K562 (cell line): ENCODE data around the gene TPCN1. TPM values are rescaled to one million over a fixed set of nuclear protein-coding genes. Genes with fewer than 3 reads are reported as not detected.

ENCODE experiments used
- CCAR2 ChIP-seq: fragments of 200-400 bp; formaldehyde crosslinking; IDR thresholded peaks from 2 replicates; pipeline ENCODE4 v1.6.1; 2017; ENCODE audit warnings: mild to moderate bottlenecking, low read depth, low read length
- CREB1 ChIP-seq, 2 experiments: sonication (generic) in 1 of 2; formaldehyde crosslinking in 1 of 2; IDR thresholded peaks; 2 replicates each; pipeline versions ENCODE4 v1.6.1 to v1.8.0; 2012 to 2022; ENCODE audit warnings: inconsistent platforms in 1 of 2, mild to moderate bottlenecking in 1 of 2, missing genetic modification reagents in 1 of 2, moderate library complexity in 1 of 2
- CTBP1 ChIP-seq: fragments of 450-650 bp; IDR thresholded peaks from 2 replicates; pipeline ENCODE4 v1.6.1; 2016; ENCODE audit warnings: borderline replicate concordance
- ELF2 ChIP-seq: fragments of 250-450 bp; sonication (Bioruptor Pico); IDR thresholded peaks from 2 replicates; pipeline ENCODE4 v1.5.0; 2021; ENCODE audit warnings: mild to moderate bottlenecking
- FOSL1 ChIP-seq: fragments of 200-800 bp; sonication (Bioruptor generic); conservative IDR thresholded peaks from 2 replicates; pipeline ENCODE4 v1.6.1; 2016; ENCODE audit warnings: missing genetic modification characterization, missing compliant biosample characterization
- FUS ChIP-seq: fragments of 200-400 bp; formaldehyde crosslinking; optimal IDR thresholded peaks from 2 replicates; pipeline ENCODE3; 2017; ENCODE audit warnings: low read depth, low read length
- GTF2A2 ChIP-seq: IDR thresholded peaks from 2 replicates; pipeline ENCODE4 v1.6.1; 2016; ENCODE audit warnings: mild to moderate bottlenecking, missing genetic modification characterization, missing compliant biosample characterization
- PHF8 ChIP-seq: fragments of 200-600 bp; sonication (generic); IDR thresholded peaks from 2 replicates; pipeline ENCODE4 v1.6.1; 2012; ENCODE audit warnings: mixed run types, mild to moderate bottlenecking, inconsistent platforms, low read length, moderate library complexity, borderline replicate concordance
- PRMT5 ChIP-seq: sonication (generic); formaldehyde crosslinking; IDR thresholded peaks from 2 replicates; pipeline ENCODE4 v1.5.0; 2020; ENCODE audit warnings: missing genetic modification reagents
- RB1 ChIP-seq: fragments of 450-650 bp; IDR thresholded peaks from 2 replicates; pipeline ENCODE4 v1.6.1; 2017; ENCODE audit warnings: low read depth, mild to moderate bottlenecking
- TARDBP ChIP-seq: fragments of 450-650 bp; IDR thresholded peaks from 2 replicates; pipeline ENCODE4 v1.6.1; 2016
- TBL1XR1 ChIP-seq, 2 experiments: IDR thresholded peaks; 2 replicates each; pipeline ENCODE4 v1.6.1; 2012; ENCODE audit warnings: improper control_type of control experiment in 2 of 2, low read length in 2 of 2, mild to moderate bottlenecking in 1 of 2
- WHSC1 ChIP-seq: IDR thresholded peaks from one replicate; pipeline ENCODE4 v1.6.1; 2012; ENCODE audit warnings: low read length, control low read depth, inconsistent platforms
- ZFP1 ChIP-seq: fragments of 450-650 bp; formaldehyde crosslinking; IDR thresholded peaks from 2 replicates; pipeline ENCODE4 v1.4.0; 2020; ENCODE audit warnings: mild to moderate bottlenecking, mixed read lengths
- ZNF143 ChIP-seq: sonication (generic); formaldehyde crosslinking; IDR thresholded peaks from 2 replicates; pipeline ENCODE4 v1.9.0; 2022; ENCODE audit warnings: mild to moderate bottlenecking, missing genetic modification reagents
- ZNF232 ChIP-seq: sonication (generic); formaldehyde crosslinking; IDR thresholded peaks from 2 replicates; pipeline ENCODE4 v1.8.0; 2022; ENCODE audit warnings: mild to moderate bottlenecking, missing genetic modification reagents
- ZNF76 ChIP-seq: fragments of 250-450 bp; sonication (Bioruptor Pico); IDR thresholded peaks from 2 replicates; pipeline ENCODE4 v1.4.0; 2020; ENCODE audit warnings: mild to moderate bottlenecking, moderate library complexity, borderline replicate concordance
- polyA plus RNA-seq, 8 experiments: library from polyadenylated mRNA; depleted of rRNA in 4 of 8; stranded (reverse) in 5 of 8; unstranded in 3 of 8; fragments of >200 nt; fragmentation: Nextera tagmentation in 2 of 8; fragmentation: Illumina TruSeq in 1 of 8; extraction: Ambion mirVana in 2 of 8; extraction: Trizol in 1 of 8; gene quantifications; 2 replicates each; pipeline versions ENCODE4 v1.2.1 to v1.2.3, GENCODE V29; 2011 to 2014; ENCODE audit warnings: inconsistent platforms in 1 of 8, missing spikeins in 1 of 8
- total RNA-seq, 7 experiments: library from RNA; depleted of rRNA in 6 of 7; stranded (reverse); fragments of >200 nt in 6 of 7; fragmentation: Illumina TruSeq in 2 of 7; extraction: Trizol in 2 of 7; gene quantifications; 2 replicates each; pipeline versions ENCODE4 v1.2.1 to v1.2.3, GENCODE V29; 2011 to 2021; ENCODE audit warnings: low replicate concordance in 1 of 7
- TF ChIP-seq, protein P1 (sequence below): sonication (generic); formaldehyde crosslinking; IDR thresholded peaks from 2 replicates; pipeline ENCODE4 v1.8.1; 2023; ENCODE audit warnings: mild to moderate bottlenecking, missing genetic modification reagents, moderate library complexity
- TF ChIP-seq, protein P2 (sequence below): fragments of 450-650 bp; IDR thresholded peaks from 2 replicates; pipeline ENCODE4 v1.7.1; 2018; ENCODE audit warnings: mild to moderate bottlenecking, low read depth; ENCODE audit not compliant: partially characterized antibody
- TF ChIP-seq, protein P3 (sequence below): IDR thresholded peaks from 2 replicates; pipeline ENCODE4 v1.6.1; 2011; ENCODE audit not compliant: insufficient read length; ENCODE audit errors: extremely low read depth
- TF ChIP-seq, protein P4 (sequence below): fragments of 250-450 bp; sonication (Bioruptor Pico); IDR thresholded peaks from 2 replicates; pipeline ENCODE4 v1.9.0; 2021; ENCODE audit warnings: mild to moderate bottlenecking

TPCN1 gene
- total and polyA plus RNA-seq, 9 of the 15 experiments (the other 6 are each of a cell fraction or from before 2014, with no cell fraction given) = 0.80 to 23.8 (median 7.4) TPM

DNA sequence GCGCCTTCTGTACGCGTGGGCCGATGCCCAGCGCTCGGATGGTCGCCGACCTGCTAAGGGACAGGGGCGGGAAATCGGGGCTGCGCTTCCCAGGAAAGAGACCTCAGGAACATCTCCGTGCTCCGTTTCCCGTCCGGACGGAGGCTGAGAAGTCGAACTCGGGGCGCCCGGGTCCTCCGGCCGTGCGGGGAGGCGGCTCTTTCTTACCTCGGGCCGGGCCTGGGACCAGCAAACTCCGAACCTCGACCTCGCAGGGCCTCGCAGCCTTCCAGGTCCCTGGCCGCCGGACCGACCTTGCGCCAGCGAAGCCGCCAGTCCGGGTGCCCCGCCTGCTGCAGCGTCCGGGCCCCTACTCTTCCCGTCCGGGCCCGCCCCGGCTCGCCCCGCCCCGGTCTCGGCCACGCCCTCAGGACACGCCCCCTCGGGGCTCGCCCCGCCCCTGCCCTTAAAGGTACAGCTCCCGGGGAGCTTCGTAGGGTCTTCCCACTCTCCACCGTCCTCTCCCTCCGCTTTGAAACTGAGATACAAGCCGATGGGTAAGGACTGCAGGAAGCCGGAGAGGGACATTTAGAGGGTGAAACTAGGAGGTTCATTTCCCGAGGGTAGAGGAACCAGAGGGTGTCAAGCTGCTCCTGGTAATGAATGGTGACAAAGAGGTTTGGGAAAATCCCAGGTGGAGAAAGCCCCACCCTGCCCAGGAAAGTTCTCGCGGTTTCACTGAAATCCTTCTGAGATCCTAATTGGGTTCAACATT is 113.7 kb downstream of the TPCN1 start, which contains the start of gene SLC8B1 (continued):
- no peak; the same call in 1 of the 2 replicates for TF ChIP-seq RB1
- TF ChIP-seq WHSC1 = no peak
- no peak for TF ChIP-seq ZNF143 (CRISPR knock-in tag)
- no peak for TF ChIP-seq PRMT5
- TF ChIP-seq ZNF76 (CRISPR knock-in tag) = no peak
- TF ChIP-seq ELF2 (CRISPR knock-in tag) = no peak
- TF ChIP-seq, protein P1, sequence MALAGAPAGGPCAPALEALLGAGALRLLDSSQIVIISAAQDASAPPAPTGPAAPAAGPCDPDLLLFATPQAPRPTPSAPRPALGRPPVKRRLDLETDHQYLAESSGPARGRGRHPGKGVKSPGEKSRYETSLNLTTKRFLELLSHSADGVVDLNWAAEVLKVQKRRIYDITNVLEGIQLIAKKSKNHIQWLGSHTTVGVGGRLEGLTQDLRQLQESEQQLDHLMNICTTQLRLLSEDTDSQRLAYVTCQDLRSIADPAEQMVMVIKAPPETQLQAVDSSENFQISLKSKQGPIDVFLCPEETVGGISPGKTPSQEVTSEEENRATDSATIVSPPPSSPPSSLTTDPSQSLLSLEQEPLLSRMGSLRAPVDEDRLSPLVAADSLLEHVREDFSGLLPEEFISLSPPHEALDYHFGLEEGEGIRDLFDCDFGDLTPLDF (CRISPR knock-in tag) = 0 out of 2 replicates have a peak, but pooled peaks have one; percentile 20
- no peak for TF ChIP-seq ZFP1 (CRISPR knock-in tag)
- TF ChIP-seq FUS = no peak
- 0 out of 2 replicates have a peak, but pooled peaks have one; percentile 61 for TF ChIP-seq TARDBP
- TF ChIP-seq, protein P2, sequence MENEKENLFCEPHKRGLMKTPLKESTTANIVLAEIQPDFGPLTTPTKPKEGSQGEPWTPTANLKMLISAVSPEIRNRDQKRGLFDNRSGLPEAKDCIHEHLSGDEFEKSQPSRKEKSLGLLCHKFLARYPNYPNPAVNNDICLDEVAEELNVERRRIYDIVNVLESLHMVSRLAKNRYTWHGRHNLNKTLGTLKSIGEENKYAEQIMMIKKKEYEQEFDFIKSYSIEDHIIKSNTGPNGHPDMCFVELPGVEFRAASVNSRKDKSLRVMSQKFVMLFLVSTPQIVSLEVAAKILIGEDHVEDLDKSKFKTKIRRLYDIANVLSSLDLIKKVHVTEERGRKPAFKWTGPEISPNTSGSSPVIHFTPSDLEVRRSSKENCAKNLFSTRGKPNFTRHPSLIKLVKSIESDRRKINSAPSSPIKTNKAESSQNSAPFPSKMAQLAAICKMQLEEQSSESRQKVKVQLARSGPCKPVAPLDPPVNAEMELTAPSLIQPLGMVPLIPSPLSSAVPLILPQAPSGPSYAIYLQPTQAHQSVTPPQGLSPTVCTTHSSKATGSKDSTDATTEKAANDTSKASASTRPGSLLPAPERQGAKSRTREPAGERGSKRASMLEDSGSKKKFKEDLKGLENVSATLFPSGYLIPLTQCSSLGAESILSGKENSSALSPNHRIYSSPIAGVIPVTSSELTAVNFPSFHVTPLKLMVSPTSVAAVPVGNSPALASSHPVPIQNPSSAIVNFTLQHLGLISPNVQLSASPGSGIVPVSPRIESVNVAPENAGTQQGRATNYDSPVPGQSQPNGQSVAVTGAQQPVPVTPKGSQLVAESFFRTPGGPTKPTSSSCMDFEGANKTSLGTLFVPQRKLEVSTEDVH = no peak
- peak; percentile 85; the same call in 1 of the 2 replicates for TF ChIP-seq PHF8
- TF ChIP-seq CCAR2 = no peak
- TF ChIP-seq CREB1 (IDR thresholded peaks at IDR 0.05) = no peak
- TF ChIP-seq CREB1 (CRISPR knock-in tag; IDR thresholded peaks at IDR 0.05) = peak; percentile 37; the same call in 1 of the 2 replicates
- no peak for TF ChIP-seq ZNF232 (CRISPR knock-in tag)
- TF ChIP-seq, protein P3, sequence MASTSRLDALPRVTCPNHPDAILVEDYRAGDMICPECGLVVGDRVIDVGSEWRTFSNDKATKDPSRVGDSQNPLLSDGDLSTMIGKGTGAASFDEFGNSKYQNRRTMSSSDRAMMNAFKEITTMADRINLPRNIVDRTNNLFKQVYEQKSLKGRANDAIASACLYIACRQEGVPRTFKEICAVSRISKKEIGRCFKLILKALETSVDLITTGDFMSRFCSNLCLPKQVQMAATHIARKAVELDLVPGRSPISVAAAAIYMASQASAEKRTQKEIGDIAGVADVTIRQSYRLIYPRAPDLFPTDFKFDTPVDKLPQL = peak; percentile 61
- no peak for TF ChIP-seq GTF2A2
- TF ChIP-seq, protein P4, sequence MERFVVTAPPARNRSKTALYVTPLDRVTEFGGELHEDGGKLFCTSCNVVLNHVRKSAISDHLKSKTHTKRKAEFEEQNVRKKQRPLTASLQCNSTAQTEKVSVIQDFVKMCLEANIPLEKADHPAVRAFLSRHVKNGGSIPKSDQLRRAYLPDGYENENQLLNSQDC (CRISPR knock-in tag) = no peak
- TF ChIP-seq TBL1XR1 (IDR thresholded peaks at IDR 0.05; ENCODE audit: low read length in 2 of 2) = no peak
- TF ChIP-seq FOSL1 (tag) = 0 out of 2 replicates have a peak, but pooled peaks have one; percentile 14
- peak; percentile 33; the same call in 1 of the 2 replicates for TF ChIP-seq CTBP1
